ENCODE results near the gene SPSB1.

DNA sequence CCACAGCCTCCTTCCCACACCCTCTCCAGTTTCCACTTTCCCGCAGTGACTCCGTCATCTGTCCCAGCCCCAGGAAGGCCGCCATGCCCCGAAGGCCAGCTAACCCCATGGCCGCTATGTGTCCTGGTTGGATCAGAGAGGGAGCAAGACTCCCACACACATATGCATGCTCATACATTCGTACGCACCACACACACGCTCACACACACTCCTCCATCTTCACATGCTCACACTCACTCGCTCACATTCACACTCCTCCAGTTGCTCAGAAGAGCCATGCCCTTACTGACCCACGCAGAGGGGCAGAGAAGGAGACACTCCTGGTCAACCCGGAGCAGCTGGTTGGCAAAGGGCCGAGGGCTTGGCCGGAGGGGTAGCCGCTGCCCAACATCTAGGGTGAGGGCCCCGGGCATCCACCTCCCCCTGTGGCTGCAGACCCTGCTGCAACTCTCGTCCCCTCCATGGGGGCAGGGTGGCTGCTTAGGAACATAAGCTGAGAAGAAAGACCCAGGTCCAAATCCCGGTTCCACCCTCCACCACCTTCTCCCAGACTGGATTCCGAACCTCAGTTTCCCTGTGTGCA, 124.3 kb downstream of the SPSB1 start:
- TF ChIP-seq, protein P1, sequence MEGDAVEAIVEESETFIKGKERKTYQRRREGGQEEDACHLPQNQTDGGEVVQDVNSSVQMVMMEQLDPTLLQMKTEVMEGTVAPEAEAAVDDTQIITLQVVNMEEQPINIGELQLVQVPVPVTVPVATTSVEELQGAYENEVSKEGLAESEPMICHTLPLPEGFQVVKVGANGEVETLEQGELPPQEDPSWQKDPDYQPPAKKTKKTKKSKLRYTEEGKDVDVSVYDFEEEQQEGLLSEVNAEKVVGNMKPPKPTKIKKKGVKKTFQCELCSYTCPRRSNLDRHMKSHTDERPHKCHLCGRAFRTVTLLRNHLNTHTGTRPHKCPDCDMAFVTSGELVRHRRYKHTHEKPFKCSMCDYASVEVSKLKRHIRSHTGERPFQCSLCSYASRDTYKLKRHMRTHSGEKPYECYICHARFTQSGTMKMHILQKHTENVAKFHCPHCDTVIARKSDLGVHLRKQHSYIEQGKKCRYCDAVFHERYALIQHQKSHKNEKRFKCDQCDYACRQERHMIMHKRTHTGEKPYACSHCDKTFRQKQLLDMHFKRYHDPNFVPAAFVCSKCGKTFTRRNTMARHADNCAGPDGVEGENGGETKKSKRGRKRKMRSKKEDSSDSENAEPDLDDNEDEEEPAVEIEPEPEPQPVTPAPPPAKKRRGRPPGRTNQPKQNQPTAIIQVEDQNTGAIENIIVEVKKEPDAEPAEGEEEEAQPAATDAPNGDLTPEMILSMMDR (IDR thresholded peaks at IDR 0.05): no peak
- no peak for TF ChIP-seq POLR2A (IDR thresholded peaks at IDR 0.05)

Data from Peyer's patch (tissue), 4 donors.